ENCODE results near the gene AXIN1. TPM values are rescaled to one million over a fixed set of nuclear protein-coding genes. Genes with fewer than 3 reads are reported as not detected.

The AXIN1 gene
- polyA plus RNA-seq, 1 experiment = 3.5 TPM

GRCh38 chr16:360698-361336 is 8.3 kb upstream of the AXIN1 start:
- DNase-seq (ENCODE audit: low read depth, low spot score) = no peak
- no peaks in the 10 kb centered on the region for H3K27me3 ChIP-seq (ENCODE audit: control insufficient read depth, insufficient read depth, low read length)
- no peaks in the 10 kb centered on the region; the same call in 1 of the 2 replicates for H3K9me3 ChIP-seq (ENCODE audit: control insufficient read depth, insufficient read depth, low read length)
- H3K27ac ChIP-seq (ENCODE audit: low read depth, low read length) = no peak overlapping the region
- TF ChIP-seq CTCF (IDR thresholded peaks at IDR 0.05; ENCODE audit: low read depth, low read length) = no peak
- ChIA-PET POLR2A (no interaction called here), CTCF (interaction anchor here (0.6 to 2.7 kb wide), 2 partner anchors 161 to 254 kb away, joined by 5 to 30 read pairs; no protein-coding TSS in a partner anchor)
- H3K4me3 ChIP-seq (ENCODE audit: low read depth, low read length) = no peak overlapping the region

- H3K9me3 ChIP-seq (ENCODE audit: control insufficient read depth, insufficient read depth, low read length) = no peaks in the 10 kb centered on the region; the same call in 1 of the 2 replicates
- CTCF ChIA-PET = no interaction called here
- no peaks in the 10 kb centered on the region for H3K27me3 ChIP-seq (ENCODE audit: control insufficient read depth, insufficient read depth, low read length)
- no peak overlapping the region for H3K4me3 ChIP-seq (ENCODE audit: low read depth, low read length)
- no peak for DNase-seq (ENCODE audit: low read depth, low spot score)
- TF ChIP-seq CTCF (IDR thresholded peaks at IDR 0.05; ENCODE audit: low read depth, low read length) = no peak
- no peak overlapping the region for H3K27ac ChIP-seq (ENCODE audit: low read depth, low read length)
- POLR2A ChIA-PET = no interaction called here
Measured at GRCh38 chr16:359871-360697, 7.6 kb upstream of the AXIN1 start.

- POLR2A ChIA-PET = no interaction called here
- Histone ChIP-seq H3K27ac (ENCODE audit: low read depth, low read length) (no peak overlapping the region), H3K4me3 (ENCODE audit: low read depth, low read length) (no peak overlapping the region), H3K9me3 (ENCODE audit: control insufficient read depth, insufficient read depth, low read length) (no peaks in the 10 kb centered on the region; the same call in 1 of the 2 replicates), H3K27me3 (ENCODE audit: control insufficient read depth, insufficient read depth, low read length) (no peaks in the 10 kb centered on the region)
- no peak for TF ChIP-seq CTCF (IDR thresholded peaks at IDR 0.05; ENCODE audit: low read depth, low read length)
- DNase-seq (ENCODE audit: low read depth, low spot score) = no peak
- CTCF ChIA-PET = no interaction called here
Measured at GRCh38 chr16:359067-359763, 6.7 kb upstream of the AXIN1 start.

- no peak for TF ChIP-seq CTCF (IDR thresholded peaks at IDR 0.05; ENCODE audit: low read depth, low read length)
- Histone ChIP-seq H3K9me3 (ENCODE audit: control insufficient read depth, insufficient read depth, low read length) (no peaks in the 10 kb centered on the region; the same call in 1 of the 2 replicates), H3K27ac (ENCODE audit: low read depth, low read length) (no peak overlapping the region), H3K4me3 (ENCODE audit: low read depth, low read length) (no peak overlapping the region), H3K27me3 (ENCODE audit: control insufficient read depth, insufficient read depth, low read length) (no peaks in the 10 kb centered on the region)
- POLR2A ChIA-PET = no interaction called here
- CTCF ChIA-PET = interaction anchor here (1.5 kb wide), 1 partner anchor 250 kb away, joined by 3 read pairs; no protein-coding TSS in a partner anchor
- DNase-seq (ENCODE audit: low read depth, low spot score) = no peak
Measured at GRCh38 chr16:356741-357140, 4.2 kb upstream of the AXIN1 start.
